GM18511 (cell line): ENCODE data around the gene HOXB7.

ENCODE experiments used
- ATAC-seq: cut with Tn5 transposase; IDR thresholded peaks from one replicate; pipeline ENCODE4 v1.9.1; 2021; ENCODE audit warnings: mild to moderate bottlenecking, moderate library complexity; ENCODE audit not compliant: unreplicated experiment

The HOXB7 gene

GRCh38 chr17:48624544-48625494, 14.0 kb upstream of the HOXB7 start:
- ATAC-seq, result no peak

- no peak for ATAC-seq
Measured at GRCh38 chr17:48624118-48624517, 13.3 kb upstream of the HOXB7 start.

GRCh38 chr17:48623583-48623982, 12.8 kb upstream of the HOXB7 start:
- no peak for ATAC-seq

- no peak for ATAC-seq
Measured at GRCh38 chr17:48622857-48623256, 12.0 kb upstream of the HOXB7 start.

- ATAC-seq, result no peak
Measured at GRCh38 chr17:48621410-48622392, 10.9 kb upstream of the HOXB7 start.

- ATAC-seq, result no peak
Measured at GRCh38 chr17:48620461-48621139, 9.8 kb upstream of the HOXB7 start.

- no peak for ATAC-seq
Measured at GRCh38 chr17:48619826-48620449, 9.1 kb upstream of the HOXB7 start.

GRCh38 chr17:48618256-48618896, 7.6 kb upstream of the HOXB7 start:
- ATAC-seq, result no peak

GRCh38 chr17:48617471-48618255, 6.8 kb upstream of the HOXB7 start:
- ATAC-seq, result no peak

GRCh38 chr17:48616717-48617470, 6.1 kb upstream of the HOXB7 start:
- ATAC-seq, result no peak

- no peak for ATAC-seq
Measured at GRCh38 chr17:48615963-48616716, 5.3 kb upstream of the HOXB7 start.

GRCh38 chr17:48615047-48615962, 4.5 kb upstream of the HOXB7 start, which contains the start of gene HOXB8:
Gene HOXB8 (minus strand): TSS chr17:48615292. CDS start chr17:48614704, 588 bp downstream.
- ATAC-seq, result no peak

- ATAC-seq, result no peak
Measured at GRCh38 chr17:48613862-48614694, 3.3 kb upstream of the HOXB7 start.

GRCh38 chr17:48612854-48613691, 2.3 kb upstream of the HOXB7 start:
- ATAC-seq, result peak; percentile 49

- ATAC-seq, result no peak
Measured at GRCh38 chr17:48612456-48612853, 1.6 kb upstream of the HOXB7 start.
